GM19035 (cell line): ENCODE data around the gene F7.
"Not testable (repeated sequence)": the region's sequence is repeated elsewhere in the genome, so short reads cannot be mapped to it uniquely, and the experiment has no call there.

Experiments used
- ATAC-seq: cut with Tn5 transposase; IDR thresholded peaks from one replicate; pipeline ENCODE4 v1.9.1; 2021; ENCODE audit not compliant: unreplicated experiment

Gene F7

DNA sequence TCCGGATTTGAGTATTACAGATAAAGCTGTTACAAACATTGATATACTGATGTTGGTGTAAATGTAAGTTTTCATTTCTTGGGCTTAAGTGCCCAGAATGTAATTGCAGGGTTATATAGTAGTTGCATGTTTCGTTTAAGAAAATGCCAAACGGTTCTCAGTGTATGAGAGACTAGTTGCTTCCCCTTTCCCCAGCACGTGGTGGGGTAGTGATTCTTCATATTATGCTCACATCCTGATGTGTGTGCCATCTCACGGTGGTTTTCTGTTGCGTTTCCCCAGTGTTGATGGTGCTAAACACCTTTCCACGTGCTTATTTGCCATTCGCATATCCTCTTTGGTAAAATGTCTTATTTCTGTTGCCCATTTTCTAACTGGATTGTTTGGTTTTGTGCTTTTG, 34.7 kb upstream of the F7 start:
- ATAC-seq = no peak

DNA sequence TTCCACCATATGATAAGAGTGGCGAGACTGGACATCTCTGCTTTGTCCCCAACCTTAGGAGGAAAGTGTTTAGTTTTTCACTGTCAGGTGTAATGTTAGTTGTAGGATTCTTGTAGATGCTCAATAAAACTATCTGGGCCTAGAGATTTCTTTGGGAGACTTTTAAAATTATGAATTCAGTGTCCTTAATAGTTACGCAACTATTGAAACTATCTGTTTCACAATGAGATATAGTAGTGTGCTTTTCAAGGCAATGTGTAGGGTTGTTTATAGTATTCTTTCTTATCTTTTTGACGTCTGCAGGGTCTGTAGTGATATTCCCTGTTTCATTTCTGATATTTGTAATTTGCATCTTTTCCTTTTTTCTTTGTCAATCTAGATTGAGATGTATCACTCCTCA, 33.2 kb upstream of the F7 start:
- ATAC-seq = no peak

- ATAC-seq = no peak
These were observed 31.6 kb upstream of the F7 start for GRCh38 chr13:113073942-113074341.

- no peak for ATAC-seq
These were observed 31.2 kb upstream of the F7 start for GRCh38 chr13:113074401-113074800.

- ATAC-seq = no peak
These were observed 30.7 kb upstream of the F7 start for GRCh38 chr13:113074876-113075275.

- no peak for ATAC-seq
These were observed 29.9 kb upstream of the F7 start for GRCh38 chr13:113075711-113076110.

DNA sequence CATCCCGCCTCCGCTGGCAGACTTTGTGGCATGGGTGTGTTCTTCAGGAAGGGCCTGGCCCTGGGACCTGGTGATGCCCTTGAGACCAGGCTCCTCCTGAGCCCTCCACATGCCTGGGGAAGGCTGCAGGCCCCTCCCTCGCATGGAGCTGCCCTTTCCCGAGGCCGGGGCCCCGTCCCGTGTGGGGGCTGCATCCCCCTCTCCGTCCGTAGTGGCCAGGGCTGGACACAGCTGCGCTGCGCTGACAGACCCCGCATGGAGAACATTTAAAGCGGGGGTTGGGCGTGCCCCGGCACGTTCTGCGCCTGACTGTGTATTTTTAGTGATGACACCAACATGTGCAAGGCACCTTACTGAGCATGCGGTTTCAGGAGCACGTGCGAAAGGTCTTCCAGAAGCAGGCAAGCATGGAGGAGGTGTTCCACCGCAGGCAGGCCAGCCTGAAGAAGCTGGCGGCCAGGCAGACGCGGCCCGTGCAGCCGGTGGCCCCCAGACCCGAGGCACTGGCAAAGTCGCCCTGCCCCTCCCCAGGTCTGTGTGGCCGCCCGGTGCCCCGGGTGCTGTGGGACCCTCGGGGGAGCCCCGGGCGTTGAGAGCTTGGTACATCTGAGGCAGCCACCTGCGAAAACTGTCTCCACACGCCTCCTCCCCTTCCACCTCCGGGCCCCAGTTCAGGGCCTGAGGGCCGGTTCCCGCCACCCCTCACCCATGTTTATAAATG, 28.8 kb upstream of the F7 start:
- ATAC-seq = no peak

DNA sequence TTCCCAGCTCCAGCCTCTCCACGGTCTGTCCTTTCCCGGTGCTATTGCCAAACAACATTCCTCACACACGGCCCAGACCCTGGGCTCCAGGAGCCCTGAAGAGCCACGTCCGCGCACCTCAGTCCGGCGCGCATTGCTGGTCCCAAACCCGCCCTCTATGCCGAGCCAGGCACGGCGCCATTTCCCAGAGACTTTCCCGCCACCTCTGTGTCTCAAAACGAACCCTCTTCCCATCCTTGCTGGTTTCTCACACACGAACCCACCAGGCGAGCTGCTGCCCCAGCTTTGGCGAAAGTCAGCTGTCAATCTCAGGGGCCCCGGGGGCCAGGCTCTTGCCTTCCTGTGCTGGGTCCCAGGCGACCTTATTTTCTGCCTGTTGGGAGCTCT, 28.0 kb upstream of the F7 start:
- ATAC-seq = no peak

GRCh38 chr13:113077953-113078901, 27.4 kb upstream of the F7 start:
- ATAC-seq = no peak

DNA sequence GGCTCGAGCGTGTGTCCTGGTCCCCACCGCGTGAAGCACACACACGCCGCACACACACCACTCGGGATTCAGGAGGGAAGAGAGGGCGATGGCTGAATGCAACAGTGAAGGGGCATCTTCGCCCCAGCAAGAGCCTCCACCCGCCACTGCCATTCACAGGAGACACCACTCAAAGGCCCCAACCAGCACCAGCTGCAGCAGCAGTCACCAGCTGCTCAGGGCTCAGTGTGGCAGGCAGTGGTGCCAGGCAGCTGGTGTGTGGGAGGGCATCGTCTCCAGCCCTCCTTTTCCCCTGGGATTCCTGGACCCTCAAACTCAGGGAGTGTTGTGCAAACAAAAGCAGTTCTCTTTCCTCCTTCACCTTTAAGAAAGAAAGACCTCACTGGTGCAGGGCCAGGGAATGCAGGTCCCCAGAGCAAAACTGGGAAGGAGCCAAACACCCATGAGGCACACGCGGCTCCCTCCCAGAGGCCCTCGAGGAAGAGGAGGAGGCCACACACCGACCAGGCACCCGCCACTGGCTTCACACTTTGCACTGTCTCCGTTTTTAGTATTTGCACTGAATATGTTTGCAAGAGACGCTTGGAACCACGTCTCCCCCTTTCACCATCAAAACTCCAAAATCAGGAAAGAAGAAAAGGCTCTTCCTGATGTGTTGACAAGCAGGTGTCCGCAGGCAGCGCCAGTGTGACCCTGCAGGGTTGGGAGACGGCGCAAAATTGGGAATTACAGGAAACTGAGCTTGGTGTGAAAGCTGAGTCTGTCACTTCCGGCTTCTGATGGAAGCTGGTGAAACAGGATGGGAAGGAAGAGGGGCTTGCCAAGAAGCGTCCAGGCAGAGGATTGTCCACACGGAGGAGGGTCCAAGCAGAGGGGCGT, 26.4 kb upstream of the F7 start:
- ATAC-seq = no peak

DNA sequence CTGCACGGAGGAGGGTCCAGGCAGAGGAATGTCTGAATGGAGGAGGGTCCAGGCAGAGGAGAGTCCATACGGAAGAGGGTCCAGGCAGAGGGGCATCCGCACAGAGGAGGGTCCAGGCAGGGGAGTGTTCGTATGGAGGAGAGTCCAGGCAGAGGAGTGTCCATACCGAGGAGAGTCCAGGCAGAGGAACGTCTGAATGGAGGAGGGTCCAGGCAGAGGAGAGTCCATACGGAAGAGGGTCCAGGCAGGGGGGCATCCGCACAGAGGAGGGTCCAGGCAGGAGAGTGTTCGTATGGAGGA, 25.9 kb upstream of the F7 start:
- ATAC-seq = not testable (repeated sequence)

DNA sequence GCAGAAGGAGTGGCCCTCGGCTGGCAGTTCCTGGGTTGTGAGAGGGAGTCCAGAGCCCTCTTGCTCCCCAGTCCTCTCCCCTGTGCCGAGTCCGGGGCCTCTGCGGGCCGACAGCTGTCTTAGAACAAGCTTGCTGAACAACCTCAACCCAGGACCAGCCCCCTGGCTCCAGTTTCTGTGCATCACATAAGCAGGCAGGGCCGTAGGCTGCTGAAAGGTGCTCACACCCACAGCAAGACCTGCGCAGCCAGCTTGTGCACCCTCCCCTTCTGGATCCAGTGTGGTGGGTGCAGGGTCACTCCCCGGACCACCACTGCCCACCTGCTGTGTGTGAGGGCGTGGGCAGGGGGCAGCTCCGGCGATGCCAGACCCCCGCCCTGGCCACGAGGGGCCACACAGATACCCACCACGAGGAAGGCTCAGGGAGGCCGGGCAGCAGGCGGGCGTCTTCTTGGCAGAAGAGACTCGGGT, 25.2 kb upstream of the F7 start:
- ATAC-seq = no peak

DNA sequence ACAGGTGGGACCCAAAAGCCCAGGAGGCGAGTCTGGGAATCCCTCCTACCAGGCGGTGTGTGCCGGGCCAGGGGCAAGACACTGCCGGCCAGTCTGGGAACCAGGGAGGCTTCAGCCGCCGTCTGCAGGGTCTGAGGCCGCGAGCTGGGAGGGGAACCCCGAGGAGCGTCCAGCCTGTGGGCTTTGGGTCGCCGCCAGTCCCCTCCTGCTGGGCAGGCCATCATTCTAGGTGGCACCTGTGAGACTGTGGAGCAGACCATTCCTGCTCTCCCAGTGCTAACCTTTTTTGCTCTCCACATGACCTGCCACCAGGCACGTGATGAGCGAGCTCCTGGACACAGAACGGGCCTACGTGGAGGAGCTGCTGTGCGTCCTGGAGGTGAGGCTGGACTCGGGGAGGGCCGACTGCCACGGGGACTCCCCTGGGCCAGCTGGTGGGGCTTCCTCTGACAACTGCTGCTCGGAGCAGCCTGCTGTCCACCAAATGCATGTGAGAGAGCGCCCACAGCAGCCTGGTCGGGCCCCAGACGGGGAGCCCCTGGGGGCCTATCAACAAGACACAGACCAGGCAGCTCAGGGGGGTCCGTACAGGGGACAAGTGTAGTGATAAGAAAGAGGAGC, 24.6 kb upstream of the F7 start:
- no peak for ATAC-seq

DNA sequence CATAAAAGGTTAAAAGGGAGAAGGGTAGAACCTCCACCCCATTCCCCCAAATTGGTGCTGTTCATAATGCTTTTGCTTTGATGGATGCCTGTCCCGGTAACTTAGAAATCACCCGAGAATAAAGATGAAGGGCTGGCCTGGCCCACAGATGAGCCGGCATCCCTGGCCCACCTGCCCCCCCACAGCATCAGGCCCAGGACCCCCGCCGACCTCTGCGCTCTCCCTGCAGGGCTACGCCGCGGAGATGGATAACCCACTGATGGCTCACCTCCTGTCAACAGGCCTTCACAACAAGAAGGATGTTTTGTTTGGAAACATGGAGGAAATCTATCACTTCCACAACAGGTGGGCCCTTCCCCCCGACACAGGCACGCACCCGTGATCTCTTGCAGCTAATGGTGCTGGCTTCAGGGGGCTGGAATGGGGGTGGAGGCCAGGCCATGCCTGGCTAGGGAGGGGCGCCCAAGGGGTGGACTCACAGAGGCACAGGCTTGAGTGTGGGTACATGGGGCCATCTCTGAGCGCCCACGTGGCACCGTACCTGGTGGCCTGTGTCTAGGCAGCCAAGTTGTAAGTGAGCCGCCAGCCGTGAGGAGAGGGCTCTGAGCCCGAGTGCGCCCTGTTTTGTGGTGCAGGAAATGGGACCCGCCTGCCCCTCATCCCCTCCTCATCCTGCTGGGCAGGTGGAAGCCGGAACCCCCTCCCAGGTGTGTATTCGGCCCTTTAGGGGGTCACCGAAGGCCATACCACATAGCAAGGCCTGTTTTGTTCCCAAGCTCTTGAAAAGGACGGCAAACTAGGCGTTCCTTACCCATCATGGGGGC, 23.2 kb upstream of the F7 start:
- no peak for ATAC-seq

- no peak for ATAC-seq
These were observed 22.6 kb upstream of the F7 start for GRCh38 chr13:113083022-113083373.

- ATAC-seq = no peak
These were observed 22.1 kb upstream of the F7 start for GRCh38 chr13:113083402-113084061.

DNA sequence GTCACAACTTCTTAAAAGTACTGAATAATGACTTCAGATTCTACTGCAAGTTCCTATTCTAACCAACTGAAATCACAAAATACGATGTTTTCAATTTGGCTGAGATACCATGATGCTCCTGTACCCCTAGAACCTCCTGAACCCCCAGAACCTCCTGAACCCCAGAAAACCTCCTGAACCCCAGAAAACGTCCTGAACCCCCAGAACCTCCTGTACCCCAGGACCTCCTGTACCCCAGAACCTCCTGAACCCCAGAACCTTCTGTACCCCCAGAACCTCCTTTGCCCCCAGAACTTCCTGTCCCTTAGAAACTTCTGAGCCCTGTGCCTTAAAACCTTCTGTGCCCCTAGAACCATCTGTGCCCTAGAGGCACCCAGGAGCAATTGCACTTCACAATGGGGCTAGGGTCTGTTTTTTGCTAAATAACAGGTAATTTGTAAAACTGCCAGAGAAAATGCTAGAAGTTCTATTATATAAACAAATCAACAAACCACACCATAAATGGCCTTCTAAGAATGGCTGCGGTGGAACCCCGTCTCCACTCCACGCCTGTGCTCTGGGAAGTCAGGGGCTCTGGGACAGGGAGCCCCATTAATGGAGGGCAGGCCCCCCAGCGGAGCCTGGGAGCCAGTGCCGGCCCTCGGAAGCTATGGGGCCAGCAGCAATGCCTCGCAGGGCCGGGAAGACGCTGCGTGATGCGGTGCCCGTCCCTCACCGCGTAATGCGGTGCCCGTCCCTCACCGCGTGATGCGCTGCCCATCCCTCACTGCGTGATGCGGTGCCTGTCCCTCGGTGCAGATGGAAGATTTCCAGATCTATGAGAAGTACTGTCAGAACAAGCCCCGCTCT, 21.3 kb upstream of the F7 start:
- no peak for ATAC-seq

DNA sequence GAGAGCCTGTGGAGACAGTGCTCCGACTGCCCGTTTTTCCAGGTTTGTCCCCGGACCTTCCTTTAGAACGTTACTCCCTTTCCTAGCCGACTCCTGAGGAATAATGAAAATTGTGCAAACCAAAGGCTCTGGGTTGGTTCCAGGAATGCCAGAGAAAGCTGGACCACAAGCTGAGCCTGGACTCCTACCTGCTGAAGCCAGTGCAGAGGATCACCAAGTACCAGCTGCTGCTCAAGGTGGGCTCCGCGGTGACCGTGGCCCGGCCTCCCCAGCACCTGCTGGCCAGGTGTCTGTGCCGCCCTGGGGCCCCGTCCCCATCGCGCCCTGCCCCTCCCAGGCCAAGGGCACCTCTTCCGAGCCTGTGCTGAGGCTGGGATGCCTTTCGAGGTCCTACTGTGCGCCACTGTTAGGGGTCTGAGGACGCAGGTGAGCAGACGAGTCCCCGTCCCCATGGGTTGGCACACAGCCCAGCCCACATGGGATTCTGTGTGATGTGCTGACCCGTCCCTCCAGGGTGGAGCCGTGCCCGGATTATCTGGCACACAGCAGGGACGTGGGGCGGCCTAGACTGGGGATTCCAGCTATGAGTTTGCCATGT, 20.5 kb upstream of the F7 start:
- no peak for ATAC-seq
